WI38 (cell line): Measurements from ENCODE around the gene PLAC9.

Experiments
- H3K4me3 ChIP-seq: 2 replicates; pipeline ENCODE4 v1.5.1; 2011; ENCODE audit warnings: low read depth, mild to moderate bottlenecking, control low read depth, low read length
- TF ChIP-seq, protein P1 (sequence below): IDR thresholded peaks from 2 replicates; pipeline ENCODE4 v1.5.1; 2012; ENCODE audit warnings: low read depth, mild to moderate bottlenecking, control low read depth, low read length

The PLAC9 gene

DNA sequence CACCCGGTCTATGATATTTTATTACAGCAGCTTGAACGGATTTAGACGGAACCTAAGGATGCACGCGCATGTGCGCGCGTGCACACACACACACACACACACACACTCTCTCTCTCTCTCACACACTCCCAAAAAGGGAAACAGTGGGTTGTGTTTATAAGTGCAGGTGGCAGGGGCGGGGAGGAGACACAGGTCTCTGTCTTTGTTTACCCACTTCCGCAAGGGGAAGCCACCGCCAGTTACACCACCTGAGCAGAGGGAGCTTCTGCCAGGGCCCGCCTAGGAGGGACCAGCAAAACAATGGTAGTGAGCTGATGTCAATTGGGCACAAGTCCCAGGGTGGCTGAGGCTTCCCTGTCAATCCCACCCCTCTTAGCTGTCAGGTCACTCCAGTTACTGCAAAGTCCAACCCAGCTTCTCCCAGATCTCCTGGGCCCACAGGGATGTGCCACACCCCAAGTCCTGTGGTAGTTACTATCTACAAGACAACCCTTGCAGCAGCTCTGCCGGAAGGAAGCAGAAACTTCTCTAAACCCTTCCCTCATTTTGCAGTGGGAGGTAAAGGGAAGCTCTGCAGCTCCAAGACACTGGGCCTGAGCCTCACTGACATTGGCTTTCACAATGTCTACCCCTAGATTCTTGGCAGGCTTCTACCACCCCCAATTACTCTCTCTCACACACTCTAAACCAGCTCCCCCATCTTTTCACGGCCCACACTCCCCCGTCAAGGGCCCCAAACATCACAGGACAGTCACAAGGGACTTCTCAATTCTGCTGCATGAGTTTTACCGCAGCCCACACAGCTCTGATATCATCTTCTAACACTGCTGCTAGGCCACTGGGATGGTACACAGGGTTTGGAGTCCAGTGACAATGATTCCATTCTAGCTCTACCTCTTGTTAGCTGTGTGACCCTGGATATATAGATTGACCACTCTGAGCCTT is 55.2 kb downstream of the PLAC9 start:
- TF ChIP-seq, protein P1, sequence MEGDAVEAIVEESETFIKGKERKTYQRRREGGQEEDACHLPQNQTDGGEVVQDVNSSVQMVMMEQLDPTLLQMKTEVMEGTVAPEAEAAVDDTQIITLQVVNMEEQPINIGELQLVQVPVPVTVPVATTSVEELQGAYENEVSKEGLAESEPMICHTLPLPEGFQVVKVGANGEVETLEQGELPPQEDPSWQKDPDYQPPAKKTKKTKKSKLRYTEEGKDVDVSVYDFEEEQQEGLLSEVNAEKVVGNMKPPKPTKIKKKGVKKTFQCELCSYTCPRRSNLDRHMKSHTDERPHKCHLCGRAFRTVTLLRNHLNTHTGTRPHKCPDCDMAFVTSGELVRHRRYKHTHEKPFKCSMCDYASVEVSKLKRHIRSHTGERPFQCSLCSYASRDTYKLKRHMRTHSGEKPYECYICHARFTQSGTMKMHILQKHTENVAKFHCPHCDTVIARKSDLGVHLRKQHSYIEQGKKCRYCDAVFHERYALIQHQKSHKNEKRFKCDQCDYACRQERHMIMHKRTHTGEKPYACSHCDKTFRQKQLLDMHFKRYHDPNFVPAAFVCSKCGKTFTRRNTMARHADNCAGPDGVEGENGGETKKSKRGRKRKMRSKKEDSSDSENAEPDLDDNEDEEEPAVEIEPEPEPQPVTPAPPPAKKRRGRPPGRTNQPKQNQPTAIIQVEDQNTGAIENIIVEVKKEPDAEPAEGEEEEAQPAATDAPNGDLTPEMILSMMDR, result no peak
- no peak overlapping the region for H3K4me3 ChIP-seq

- TF ChIP-seq, protein P1, result no peak
- H3K4me3 ChIP-seq, result no peak overlapping the region
Observed at GRCh38 chr10:80188713-80189112, 56.2 kb downstream of the PLAC9 start.

- TF ChIP-seq, protein P1, result no peak
Observed at GRCh38 chr10:80191589-80192270, 59.2 kb downstream of the PLAC9 start.

GRCh38 chr10:80192553-80192952 is 60.0 kb downstream of the PLAC9 start:
- no peak overlapping the region for H3K4me3 ChIP-seq
- TF ChIP-seq, protein P1, result no peak

More at GRCh38 chr10:80191589-80192270, 59.2 kb downstream of the PLAC9 start:
- no peak overlapping the region for H3K4me3 ChIP-seq

DNA sequence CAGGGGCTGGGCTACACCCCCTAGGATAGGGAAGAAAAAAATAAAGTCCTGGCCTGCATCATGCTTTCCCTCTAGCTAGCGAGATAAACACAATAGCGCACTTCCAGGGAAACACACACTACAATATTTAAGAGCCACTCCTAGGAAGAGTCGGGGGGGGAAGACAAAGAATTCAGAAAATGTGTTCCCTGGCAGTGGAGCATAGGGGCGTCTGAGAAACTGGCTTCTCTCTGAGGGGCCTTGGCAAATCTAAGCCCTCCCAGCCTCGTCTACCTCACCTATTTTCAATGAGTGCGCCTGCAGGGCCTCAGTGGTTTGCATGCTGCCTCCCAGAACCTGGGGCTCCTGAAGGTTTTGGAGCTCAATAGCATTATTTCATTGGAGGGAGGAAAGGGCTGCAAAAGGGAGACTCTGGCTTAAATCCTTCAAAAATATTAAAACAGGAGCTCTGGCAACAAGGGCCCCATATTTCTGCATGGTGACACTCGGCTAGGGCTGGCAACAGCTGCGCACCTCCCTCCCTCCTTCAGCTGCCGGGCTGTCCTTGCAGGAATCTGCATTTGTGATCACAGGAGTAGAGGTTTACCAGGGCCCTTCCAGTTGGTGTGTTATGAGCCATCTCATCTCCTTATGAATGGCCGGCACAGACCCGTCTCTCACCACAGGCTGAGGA is 62.0 kb downstream of the PLAC9 start:
- no peak overlapping the region for H3K4me3 ChIP-seq
- TF ChIP-seq, protein P1, result no peak
